Subcutaneous adipose tissue (tissue), 4 donors: ENCODE data around the gene ARID1B. TPM values are rescaled to one million over a fixed set of nuclear protein-coding genes. Genes with fewer than 3 reads are reported as not detected.

Experiments
- CTCF ChIP-seq: fragments of 450-650 bp; IDR thresholded peaks from one replicate; pipeline ENCODE4 v1.5.1; 2016; ENCODE audit warnings: low read depth, mild to moderate bottlenecking, control low read depth, antibody characterized with exemption, moderate library complexity
- total RNA-seq, 4 donors: library from RNA; depleted of rRNA; stranded (reverse); fragments of >200 nt; gene quantifications; one replicate each; pipeline ENCODE4 v1.1.0, GENCODE V29; 2016

Gene ARID1B
- total RNA-seq, 4 donors from 2014 or later, result 93.8 to 137 (median 104) TPM

GRCh38 chr6:156796627-156797026 lies 19.4 kb downstream of the ARID1B start:
- no peak for TF ChIP-seq CTCF

DNA sequence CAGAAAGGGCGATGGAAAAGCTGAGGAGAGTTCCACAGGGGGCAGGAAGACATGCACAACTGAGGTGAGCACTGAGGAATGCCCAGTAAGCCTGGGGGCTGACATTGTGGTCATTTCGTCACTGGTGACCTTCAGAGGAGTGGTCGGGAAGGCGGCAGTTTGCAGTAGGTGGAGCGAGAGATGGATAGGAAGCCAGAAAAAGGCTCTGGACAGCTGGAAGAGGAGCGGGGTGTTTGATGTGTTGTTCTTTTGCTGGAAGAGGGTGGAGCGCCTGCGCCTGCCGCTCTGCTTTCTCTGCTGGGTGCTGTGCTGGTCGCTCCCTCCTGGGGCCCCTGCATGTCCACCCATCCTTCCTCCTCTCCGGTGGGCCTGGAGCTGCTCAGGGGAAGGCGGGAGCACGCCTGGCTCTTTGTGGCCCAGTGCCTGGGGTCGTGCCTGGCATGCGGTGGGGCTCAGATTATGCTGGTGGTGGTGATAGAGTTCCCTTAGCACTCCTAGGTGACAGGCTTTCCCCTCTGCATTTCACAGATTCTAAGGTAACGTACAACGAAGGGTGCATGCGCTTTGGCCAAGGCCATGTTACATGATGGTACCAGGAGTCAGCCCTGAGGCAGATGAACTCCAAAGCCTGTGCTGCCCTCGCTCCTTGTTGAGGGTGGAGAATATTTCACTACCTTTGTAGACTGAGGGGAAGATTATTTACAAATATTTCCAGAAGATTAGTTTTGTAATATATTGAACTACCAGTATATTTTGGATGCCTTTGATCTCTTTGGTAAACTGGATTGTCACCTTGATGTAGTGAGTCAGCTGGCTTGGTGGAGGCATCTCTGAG lies 20.9 kb downstream of the ARID1B start:
- TF ChIP-seq CTCF, result no peak

- TF ChIP-seq CTCF, result no peak
Measured at GRCh38 chr6:156801712-156802111, 24.5 kb downstream of the ARID1B start.

- no peak for TF ChIP-seq CTCF
Measured at GRCh38 chr6:156803353-156803752, 26.2 kb downstream of the ARID1B start.

DNA sequence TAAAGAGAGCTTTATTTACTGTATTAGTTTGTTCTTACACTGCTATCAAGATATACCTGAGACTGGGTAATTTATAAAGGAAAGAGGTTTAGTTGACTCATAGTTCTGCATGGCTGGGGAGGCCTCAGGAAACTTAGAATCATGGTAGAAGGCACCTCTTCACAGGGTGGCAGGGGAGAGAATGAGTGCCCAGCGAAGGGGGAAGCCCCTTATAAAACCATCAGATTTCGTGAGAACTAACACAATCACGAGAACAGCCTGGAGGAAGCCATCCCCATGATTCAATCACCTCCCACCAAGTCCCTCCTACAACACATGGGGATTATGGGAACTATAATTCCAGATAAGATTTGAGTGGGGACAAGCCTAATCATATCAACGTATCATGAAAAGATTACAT lies 27.2 kb downstream of the ARID1B start:
- no peak for TF ChIP-seq CTCF

DNA sequence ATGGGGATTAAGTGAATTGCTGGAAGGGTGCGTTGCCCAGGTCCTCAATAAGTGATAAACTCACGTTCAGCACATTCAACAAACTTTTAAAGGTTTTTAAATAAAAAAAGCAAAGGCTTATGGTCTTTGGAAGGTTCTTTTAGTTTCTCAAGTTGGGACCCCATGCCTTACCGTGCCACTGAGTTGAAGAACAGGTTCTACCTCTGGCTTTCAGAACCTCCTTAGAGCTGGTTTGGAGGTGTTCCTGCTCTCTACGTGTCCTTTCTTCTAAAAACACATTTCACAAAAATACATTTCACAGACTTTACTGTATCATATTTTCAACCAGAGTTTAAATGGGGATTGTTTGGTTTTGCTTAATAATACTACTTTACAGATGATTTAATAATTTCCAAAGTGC lies 29.0 kb downstream of the ARID1B start:
- no peak for TF ChIP-seq CTCF

DNA sequence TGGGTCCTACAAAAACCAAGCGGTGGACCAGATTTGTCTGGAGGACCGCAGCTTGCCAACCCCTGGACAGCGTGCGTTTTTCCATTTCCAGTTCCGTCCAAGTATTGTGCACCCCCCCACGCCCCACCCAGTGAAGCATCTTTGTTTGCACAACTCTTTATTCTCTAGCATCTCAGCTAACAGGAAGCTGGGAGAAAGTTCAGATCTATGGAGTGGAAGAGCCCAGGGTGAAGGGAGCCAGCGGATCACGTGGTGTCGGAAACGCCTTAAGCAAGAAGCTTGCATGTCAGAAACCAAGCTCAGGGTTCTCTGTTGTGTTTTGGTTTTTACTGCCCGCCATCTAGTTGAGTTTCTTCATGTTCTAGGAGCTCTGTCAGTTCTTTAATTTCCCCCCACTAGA lies 29.9 kb downstream of the ARID1B start:
- no peak for TF ChIP-seq CTCF
